ENCODE measurements around the gene LIN28A. TPM values are rescaled to one million over a fixed set of nuclear protein-coding genes. Genes with fewer than 3 reads are reported as not detected.

Gene LIN28A
- total RNA-seq, 1 experiment from 2014 or later, result 1,289 TPM

- no peaks in the 10 kb centered on the region for H3K27me3 ChIP-seq (ENCODE audit: insufficient read depth, low read length)
- no peak overlapping the region for H4K5ac ChIP-seq (ENCODE audit: insufficient read length, low read depth, low read length)
- peak overlapping the region in 1 of 3 experiments; percentile 62; a peak in 1 of 7 replicates for H3K27ac Mint-ChIP-seq
- DNase-seq, result no peak
- H3K9ac ChIP-seq (ENCODE audit: extremely low read depth, insufficient read length, low read length), result no peak overlapping the region
- no peak overlapping the region for H2BK20ac ChIP-seq (ENCODE audit: low read depth, low read length, poor library complexity, severe bottlenecking)
- H2BK5ac ChIP-seq (ENCODE audit: insufficient read length, low read length), result no peak overlapping the region
- no peak overlapping the region for H3K14ac ChIP-seq (ENCODE audit: insufficient read depth, low read length)
- no peak overlapping the region for H2BK12ac ChIP-seq (ENCODE audit: insufficient read length, low read depth, low read length)
- H3K9me3 Mint-ChIP-seq, result no peaks in the 10 kb centered on the region
- H3K9me3 ChIP-seq (ENCODE audit: control insufficient read depth, low read depth, low read length), result no peaks in the 10 kb centered on the region
- no peaks in the 10 kb centered on the region for H4K20me1 ChIP-seq (ENCODE audit: control insufficient read depth, insufficient read depth, insufficient read length)
- no peak overlapping the region for H3K4ac ChIP-seq (ENCODE audit: low read depth, low read length)
- H4K8ac ChIP-seq (replicated peaks; ENCODE audit: insufficient read length, low read depth, low read length), result no peak overlapping the region
- H3T11ph ChIP-seq (ENCODE audit: low read length), result no peak overlapping the region
- no peak overlapping the region for H4K91ac ChIP-seq (ENCODE audit: insufficient read length, low read depth, low read length)
- H3K23me2 ChIP-seq (ENCODE audit: insufficient read length, low read depth, low read length, poor library complexity, severe bottlenecking), result no peaks in the 10 kb centered on the region
- no peak overlapping the region for H2AK5ac ChIP-seq (ENCODE audit: insufficient read length, low read length)
- H3K27me3 Mint-ChIP-seq (ENCODE audit: low read depth), result no peaks in the 10 kb centered on the region
- H3K4me2 ChIP-seq (ENCODE audit: insufficient read depth, insufficient read length, low read length), result no peak overlapping the region
- no peaks in the 10 kb centered on the region for H3K79me1 ChIP-seq (ENCODE audit: insufficient read depth, low read depth, low read length, poor library complexity, severe bottlenecking)
- TF ChIP-seq CTCF (conservative IDR thresholded peaks at IDR 0.05), result no peak
- H3K4me1 Mint-ChIP-seq, result peaks cover 0 to 6% of the 10 kb centered on the region in 2 experiments; a peak in 2 of 4 replicates
- H3K4me3 Mint-ChIP-seq, result no peak overlapping the region
- H3K56ac ChIP-seq (ENCODE audit: insufficient read length, low read depth, low read length), result no peak overlapping the region
- no peak overlapping the region for H3K27ac ChIP-seq (ENCODE audit: insufficient read length, low read depth, low read length)
- H3K79me2 ChIP-seq (ENCODE audit: insufficient read depth, low read length), result no peaks in the 10 kb centered on the region
- H2AFZ ChIP-seq (ENCODE audit: low read length), result no peak overlapping the region
- peaks cover 11 to 72% (median 59%) of the 10 kb centered on the region in 3 experiments for H3K36me3 Mint-ChIP-seq (ENCODE audit: insufficient read depth in 1 of 3, low read depth in 3 of 3)
- no peak overlapping the region for H2BK15ac ChIP-seq (ENCODE audit: low read depth, low read length)
- no peaks in the 10 kb centered on the region for H3K4me1 ChIP-seq (ENCODE audit: insufficient read depth, low read length)
- no peak overlapping the region for H3K23ac ChIP-seq (ENCODE audit: insufficient read length, low read depth, low read length)
- no CpG with 5 or more reads among the region's 3 CpGs for WGBS (ENCODE audit: extremely low coverage, insufficient read length, low lambda C conversion rate)
- H2BK120ac ChIP-seq (ENCODE audit: low read depth, low read length, poor library complexity, severe bottlenecking), result no peak overlapping the region
- no peak overlapping the region for H3K18ac ChIP-seq (ENCODE audit: insufficient read length, low read depth, low read length)
Measured at GRCh38 chr1:26450908-26451307, 40.3 kb downstream of the LIN28A start.
